GM23338 (cell line): ENCODE data around the gene MED17. TPM values are rescaled to one million over a fixed set of nuclear protein-coding genes. Genes with fewer than 3 reads are reported as not detected.

Experiments
- CREB1 ChIP-seq: fragments of 250-450 bp; sonication (Bioruptor Pico); IDR thresholded peaks from 2 replicates; pipeline ENCODE4 v1.5.0; 2020; ENCODE audit warnings: low read depth, mild to moderate bottlenecking, moderate library complexity
- EZH2phosphoT487 ChIP-seq: fragments of 200-600 bp; sonication (generic); IDR thresholded peaks from one replicate; pipeline ENCODE4 v1.8.1; 2018; ENCODE audit warnings: antibody characterized with exemption; ENCODE audit not compliant: unreplicated experiment
- JUNB ChIP-seq: IDR thresholded peaks from one replicate; pipeline ENCODE4 v1.6.1; 2016; ENCODE audit warnings: antibody characterized with exemption; ENCODE audit not compliant: unreplicated experiment
- NANOG ChIP-seq: IDR thresholded peaks from 2 replicates; pipeline ENCODE4 v1.6.1; 2016; ENCODE audit warnings: antibody characterized with exemption, borderline replicate concordance
- POLR2AphosphoS5 ChIP-seq: IDR thresholded peaks from 2 replicates; pipeline ENCODE4 v1.6.1; 2016; ENCODE audit warnings: antibody characterized with exemption, low read depth
- STAT1 ChIP-seq: IDR thresholded peaks from one replicate; pipeline ENCODE4 v1.6.1; 2016; ENCODE audit warnings: antibody characterized with exemption; ENCODE audit not compliant: unreplicated experiment
- ZNF114 ChIP-seq: fragments of 250-450 bp; sonication (Bioruptor Pico); IDR thresholded peaks from 2 replicates; pipeline ENCODE4 v1.5.0; 2020; ENCODE audit warnings: mild to moderate bottlenecking, moderate library complexity
- polyA plus RNA-seq: library from polyadenylated mRNA; unstranded; fragments of >200 nt; fragmentation: Nextera tagmentation; extraction: Ambion mirVana; gene quantifications from 2 replicates; pipeline ENCODE4 v1.2.1, GENCODE V29; 2016
- total RNA-seq: library from RNA; depleted of rRNA; stranded (reverse); fragments of >200 nt; shearing (Covaris generic); gene quantifications from 2 replicates; pipeline ENCODE4 v1.2.3, GENCODE V29; 2014
- TF ChIP-seq, protein P1 (sequence below): fragments of 250-450 bp; sonication (Bioruptor Pico); IDR thresholded peaks from 2 replicates; pipeline ENCODE4 v1.5.0; 2020; ENCODE audit warnings: mild to moderate bottlenecking, moderate library complexity
- TF ChIP-seq, protein P2 (sequence below): IDR thresholded peaks from 2 replicates; pipeline ENCODE4 v1.6.1; 2016; ENCODE audit warnings: antibody characterized with exemption
- TF ChIP-seq, protein P3 (sequence below), 2 experiments: fragments of 200-600 bp in 1 of 2; sonication (generic) in 1 of 2; conservative IDR thresholded peaks; 2 replicates each; pipeline versions ENCODE4 v1.5.1 to v1.6.1; 2016 to 2017; ENCODE audit warnings: antibody characterized with exemption in 2 of 2, low read depth in 2 of 2, mild to moderate bottlenecking in 2 of 2, moderate library complexity in 1 of 2

Gene MED17
- total and polyA plus RNA-seq, 2 experiments from 2014 or later, result 19.1 to 31.2 TPM

DNA sequence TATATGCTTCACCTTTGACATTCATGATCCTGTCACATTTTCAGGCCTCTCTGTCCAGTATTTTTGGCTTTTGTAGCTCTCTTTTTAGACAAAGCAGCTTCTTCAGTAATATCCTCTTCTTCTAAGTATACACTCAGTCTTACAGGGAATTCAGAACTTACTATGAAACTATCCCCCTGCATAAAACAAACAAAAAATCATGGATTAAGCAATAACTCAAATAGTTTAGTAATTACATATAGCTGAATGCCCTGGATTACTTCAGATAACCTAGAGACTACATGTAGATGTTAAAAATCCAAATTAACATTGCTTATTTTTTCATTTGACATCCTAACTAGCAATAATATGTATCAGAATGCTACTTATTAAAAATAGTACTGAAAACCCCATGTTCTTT is 48.0 kb upstream of the MED17 start (continued):
- TF ChIP-seq, protein P1, sequence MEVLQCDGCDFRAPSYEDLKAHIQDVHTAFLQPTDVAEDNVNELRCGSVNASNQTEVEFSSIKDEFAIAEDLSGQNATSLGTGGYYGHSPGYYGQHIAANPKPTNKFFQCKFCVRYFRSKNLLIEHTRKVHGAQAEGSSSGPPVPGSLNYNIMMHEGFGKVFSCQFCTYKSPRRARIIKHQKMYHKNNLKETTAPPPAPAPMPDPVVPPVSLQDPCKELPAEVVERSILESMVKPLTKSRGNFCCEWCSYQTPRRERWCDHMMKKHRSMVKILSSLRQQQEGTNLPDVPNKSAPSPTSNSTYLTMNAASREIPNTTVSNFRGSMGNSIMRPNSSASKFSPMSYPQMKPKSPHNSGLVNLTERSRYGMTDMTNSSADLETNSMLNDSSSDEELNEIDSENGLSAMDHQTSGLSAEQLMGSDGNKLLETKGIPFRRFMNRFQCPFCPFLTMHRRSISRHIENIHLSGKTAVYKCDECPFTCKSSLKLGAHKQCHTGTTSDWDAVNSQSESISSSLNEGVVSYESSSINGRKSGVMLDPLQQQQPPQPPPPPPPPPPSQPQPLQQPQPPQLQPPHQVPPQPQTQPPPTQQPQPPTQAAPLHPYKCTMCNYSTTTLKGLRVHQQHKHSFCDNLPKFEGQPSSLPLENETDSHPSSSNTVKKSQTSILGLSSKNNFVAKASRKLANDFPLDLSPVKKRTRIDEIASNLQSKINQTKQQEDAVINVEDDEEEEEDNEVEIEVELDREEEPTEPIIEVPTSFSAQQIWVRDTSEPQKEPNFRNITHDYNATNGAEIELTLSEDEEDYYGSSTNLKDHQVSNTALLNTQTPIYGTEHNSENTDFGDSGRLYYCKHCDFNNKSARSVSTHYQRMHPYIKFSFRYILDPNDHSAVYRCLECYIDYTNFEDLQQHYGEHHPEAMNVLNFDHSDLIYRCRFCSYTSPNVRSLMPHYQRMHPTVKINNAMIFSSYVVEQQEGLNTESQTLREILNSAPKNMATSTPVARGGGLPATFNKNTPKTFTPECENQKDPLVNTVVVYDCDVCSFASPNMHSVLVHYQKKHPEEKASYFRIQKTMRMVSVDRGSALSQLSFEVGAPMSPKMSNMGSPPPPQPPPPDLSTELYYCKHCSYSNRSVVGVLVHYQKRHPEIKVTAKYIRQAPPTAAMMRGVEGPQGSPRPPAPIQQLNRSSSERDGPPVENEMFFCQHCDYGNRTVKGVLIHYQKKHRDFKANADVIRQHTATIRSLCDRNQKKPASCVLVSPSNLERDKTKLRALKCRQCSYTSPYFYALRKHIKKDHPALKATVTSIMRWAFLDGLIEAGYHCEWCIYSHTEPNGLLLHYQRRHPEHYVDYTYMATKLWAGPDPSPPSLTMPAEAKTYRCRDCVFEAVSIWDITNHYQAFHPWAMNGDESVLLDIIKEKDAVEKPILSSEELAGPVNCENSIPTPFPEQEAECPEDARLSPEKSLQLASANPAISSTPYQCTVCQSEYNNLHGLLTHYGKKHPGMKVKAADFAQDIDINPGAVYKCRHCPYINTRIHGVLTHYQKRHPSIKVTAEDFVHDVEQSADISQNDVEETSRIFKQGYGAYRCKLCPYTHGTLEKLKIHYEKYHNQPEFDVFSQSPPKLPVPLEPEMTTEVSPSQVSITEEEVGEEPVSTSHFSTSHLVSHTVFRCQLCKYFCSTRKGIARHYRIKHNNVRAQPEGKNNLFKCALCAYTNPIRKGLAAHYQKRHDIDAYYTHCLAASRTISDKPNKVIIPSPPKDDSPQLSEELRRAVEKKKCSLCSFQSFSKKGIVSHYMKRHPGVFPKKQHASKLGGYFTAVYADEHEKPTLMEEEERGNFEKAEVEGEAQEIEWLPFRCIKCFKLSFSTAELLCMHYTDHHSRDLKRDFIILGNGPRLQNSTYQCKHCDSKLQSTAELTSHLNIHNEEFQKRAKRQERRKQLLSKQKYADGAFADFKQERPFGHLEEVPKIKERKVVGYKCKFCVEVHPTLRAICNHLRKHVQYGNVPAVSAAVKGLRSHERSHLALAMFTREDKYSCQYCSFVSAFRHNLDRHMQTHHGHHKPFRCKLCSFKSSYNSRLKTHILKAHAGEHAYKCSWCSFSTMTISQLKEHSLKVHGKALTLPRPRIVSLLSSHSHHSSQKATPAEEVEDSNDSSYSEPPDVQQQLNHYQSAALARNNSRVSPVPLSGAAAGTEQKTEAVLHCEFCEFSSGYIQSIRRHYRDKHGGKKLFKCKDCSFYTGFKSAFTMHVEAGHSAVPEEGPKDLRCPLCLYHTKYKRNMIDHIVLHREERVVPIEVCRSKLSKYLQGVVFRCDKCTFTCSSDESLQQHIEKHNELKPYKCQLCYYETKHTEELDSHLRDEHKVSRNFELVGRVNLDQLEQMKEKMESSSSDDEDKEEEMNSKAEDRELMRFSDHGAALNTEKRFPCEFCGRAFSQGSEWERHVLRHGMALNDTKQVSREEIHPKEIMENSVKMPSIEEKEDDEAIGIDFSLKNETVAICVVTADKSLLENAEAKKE (CRISPR knock-in tag), result no peak
- TF ChIP-seq ZNF114 (CRISPR knock-in tag) (no peak), STAT1 (no peak), POLR2AphosphoS5 (no peak), CREB1 (CRISPR knock-in tag) (no peak), JUNB (no peak), NANOG (no peak), EZH2phosphoT487 (no peak)
- TF ChIP-seq, protein P2, sequence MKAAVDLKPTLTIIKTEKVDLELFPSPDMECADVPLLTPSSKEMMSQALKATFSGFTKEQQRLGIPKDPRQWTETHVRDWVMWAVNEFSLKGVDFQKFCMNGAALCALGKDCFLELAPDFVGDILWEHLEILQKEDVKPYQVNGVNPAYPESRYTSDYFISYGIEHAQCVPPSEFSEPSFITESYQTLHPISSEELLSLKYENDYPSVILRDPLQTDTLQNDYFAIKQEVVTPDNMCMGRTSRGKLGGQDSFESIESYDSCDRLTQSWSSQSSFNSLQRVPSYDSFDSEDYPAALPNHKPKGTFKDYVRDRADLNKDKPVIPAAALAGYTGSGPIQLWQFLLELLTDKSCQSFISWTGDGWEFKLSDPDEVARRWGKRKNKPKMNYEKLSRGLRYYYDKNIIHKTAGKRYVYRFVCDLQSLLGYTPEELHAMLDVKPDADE, result no peak
- TF ChIP-seq, protein P3, sequence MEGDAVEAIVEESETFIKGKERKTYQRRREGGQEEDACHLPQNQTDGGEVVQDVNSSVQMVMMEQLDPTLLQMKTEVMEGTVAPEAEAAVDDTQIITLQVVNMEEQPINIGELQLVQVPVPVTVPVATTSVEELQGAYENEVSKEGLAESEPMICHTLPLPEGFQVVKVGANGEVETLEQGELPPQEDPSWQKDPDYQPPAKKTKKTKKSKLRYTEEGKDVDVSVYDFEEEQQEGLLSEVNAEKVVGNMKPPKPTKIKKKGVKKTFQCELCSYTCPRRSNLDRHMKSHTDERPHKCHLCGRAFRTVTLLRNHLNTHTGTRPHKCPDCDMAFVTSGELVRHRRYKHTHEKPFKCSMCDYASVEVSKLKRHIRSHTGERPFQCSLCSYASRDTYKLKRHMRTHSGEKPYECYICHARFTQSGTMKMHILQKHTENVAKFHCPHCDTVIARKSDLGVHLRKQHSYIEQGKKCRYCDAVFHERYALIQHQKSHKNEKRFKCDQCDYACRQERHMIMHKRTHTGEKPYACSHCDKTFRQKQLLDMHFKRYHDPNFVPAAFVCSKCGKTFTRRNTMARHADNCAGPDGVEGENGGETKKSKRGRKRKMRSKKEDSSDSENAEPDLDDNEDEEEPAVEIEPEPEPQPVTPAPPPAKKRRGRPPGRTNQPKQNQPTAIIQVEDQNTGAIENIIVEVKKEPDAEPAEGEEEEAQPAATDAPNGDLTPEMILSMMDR (conservative IDR thresholded peaks at IDR 0.05; ENCODE audit: low read depth in 2 of 2), result no peak
